Breast epithelium (tissue), 4 donors: ENCODE data around the gene IDUA. TPM values are rescaled to one million over a fixed set of nuclear protein-coding genes. Genes with fewer than 3 reads are reported as not detected.

ENCODE experiments used
- DNase-seq, 2 donors: peaks; one replicate each; pipeline ENCODE4 v3.0.0-alpha.2; 2019; ENCODE audit warnings: low spot score in 2 of 2
- H3K27ac ChIP-seq, 2 donors: fragments of 200-600 bp; sonication (generic) in 1 of 2; one replicate each; pipeline ENCODE4 v1.5.1; 2016 to 2019; ENCODE audit warnings: mild to moderate bottlenecking in 1 of 2
- H3K27me3 ChIP-seq, 2 donors: fragments of 200-600 bp; sonication (generic) in 1 of 2; one replicate each; pipeline versions ENCODE4 v1.5.1 to v1.6.0; 2017 to 2019; ENCODE audit warnings: control low read depth in 1 of 2, mild to moderate bottlenecking in 1 of 2
- H3K36me3 ChIP-seq: fragments of 200-600 bp; one replicate; pipeline ENCODE4 v1.5.1; 2019
- H3K4me1 ChIP-seq, 2 donors: fragments of 200-600 bp; sonication (generic); one replicate each; pipeline ENCODE4 v1.5.1; 2016 to 2019; ENCODE audit warnings: control low read depth in 1 of 2
- H3K4me3 ChIP-seq, 3 donors: fragments of 200-600 bp; sonication (generic); 1 replicate in 2 of 3; 2 replicates in 1 of 3; pipeline ENCODE4 v1.5.1; 2016 to 2019; ENCODE audit warnings: mild to moderate bottlenecking in 3 of 3, moderate library complexity in 2 of 3
- H3K9me3 ChIP-seq, 2 donors: fragments of 200-600 bp; sonication (generic) in 1 of 2; one replicate each; pipeline ENCODE4 v1.5.1; 2016 to 2019; ENCODE audit warnings: control low read depth in 1 of 2
- POLR2A ChIP-seq: fragments of 450-650 bp; IDR thresholded peaks from one replicate; pipeline ENCODE4 v1.6.1; 2016; ENCODE audit warnings: antibody characterized with exemption, mild to moderate bottlenecking, moderate library complexity
- POLR2AphosphoS5 ChIP-seq, 3 donors: sonication (generic); formaldehyde crosslinking; IDR thresholded peaks; one replicate each; pipeline ENCODE4 v1.6.1; 2017; ENCODE audit warnings: antibody characterized with exemption in 3 of 3
- intact Hi-C: fragments of 100-400 bp; cut with DNase I; formaldehyde crosslinking; loops from one replicate; pipeline ENCODE4 v1.15.1; 2023; ENCODE audit warnings: low total_unique reads
- total RNA-seq, 3 donors: library from RNA; depleted of rRNA; stranded (reverse); fragments of >200 nt; gene quantifications; one replicate each; pipeline ENCODE4 v1.1.0, GENCODE V29; 2016
- TF ChIP-seq, protein P1 (sequence below), 3 donors: fragments of 450-650 bp; IDR thresholded peaks; one replicate each; pipeline ENCODE4 v1.5.1; 2016 to 2017; ENCODE audit warnings: antibody characterized with exemption in 3 of 3, mild to moderate bottlenecking in 3 of 3, moderate library complexity in 3 of 3

IDUA gene
- total RNA-seq, 3 donors from 2014 or later = 16.3 to 32.8 (median 28.2) TPM

DNA sequence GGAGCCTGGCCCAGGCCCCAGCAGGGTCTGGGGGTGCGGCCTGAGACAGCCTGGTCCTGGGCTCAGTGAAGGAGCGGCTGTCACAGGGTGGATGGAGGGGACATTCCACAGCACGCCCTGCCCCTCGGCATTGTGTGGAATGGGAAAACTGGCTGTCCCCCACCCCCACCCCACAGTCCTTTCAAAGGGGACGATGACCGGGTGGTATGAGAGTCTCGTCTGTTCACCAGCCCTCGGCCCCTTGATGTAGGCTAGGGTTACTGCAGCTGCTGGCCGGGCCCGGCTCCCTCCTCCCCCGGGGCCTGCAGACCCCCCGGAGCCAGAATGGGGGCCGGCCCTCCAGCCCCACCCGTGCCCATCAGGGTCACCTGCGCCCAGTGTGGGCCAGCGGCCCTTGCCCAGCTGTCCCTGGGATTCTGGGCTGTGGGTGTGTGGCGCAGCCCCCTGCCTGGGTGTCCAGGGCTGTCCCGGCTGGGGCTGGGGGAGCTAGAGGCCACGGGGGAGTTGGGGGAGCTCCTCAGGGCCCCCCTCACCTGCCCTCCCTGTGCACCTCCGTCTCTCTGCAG lies 36.3 kb downstream of the IDUA start:
- DNase-seq = no peak
- TF ChIP-seq, protein P1, sequence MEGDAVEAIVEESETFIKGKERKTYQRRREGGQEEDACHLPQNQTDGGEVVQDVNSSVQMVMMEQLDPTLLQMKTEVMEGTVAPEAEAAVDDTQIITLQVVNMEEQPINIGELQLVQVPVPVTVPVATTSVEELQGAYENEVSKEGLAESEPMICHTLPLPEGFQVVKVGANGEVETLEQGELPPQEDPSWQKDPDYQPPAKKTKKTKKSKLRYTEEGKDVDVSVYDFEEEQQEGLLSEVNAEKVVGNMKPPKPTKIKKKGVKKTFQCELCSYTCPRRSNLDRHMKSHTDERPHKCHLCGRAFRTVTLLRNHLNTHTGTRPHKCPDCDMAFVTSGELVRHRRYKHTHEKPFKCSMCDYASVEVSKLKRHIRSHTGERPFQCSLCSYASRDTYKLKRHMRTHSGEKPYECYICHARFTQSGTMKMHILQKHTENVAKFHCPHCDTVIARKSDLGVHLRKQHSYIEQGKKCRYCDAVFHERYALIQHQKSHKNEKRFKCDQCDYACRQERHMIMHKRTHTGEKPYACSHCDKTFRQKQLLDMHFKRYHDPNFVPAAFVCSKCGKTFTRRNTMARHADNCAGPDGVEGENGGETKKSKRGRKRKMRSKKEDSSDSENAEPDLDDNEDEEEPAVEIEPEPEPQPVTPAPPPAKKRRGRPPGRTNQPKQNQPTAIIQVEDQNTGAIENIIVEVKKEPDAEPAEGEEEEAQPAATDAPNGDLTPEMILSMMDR (IDR thresholded peaks at IDR 0.05) = no peak
- TF ChIP-seq POLR2A (no peak), POLR2AphosphoS5 (IDR thresholded peaks at IDR 0.05) (no peak)
- intact Hi-C loops = no loop called here

DNA sequence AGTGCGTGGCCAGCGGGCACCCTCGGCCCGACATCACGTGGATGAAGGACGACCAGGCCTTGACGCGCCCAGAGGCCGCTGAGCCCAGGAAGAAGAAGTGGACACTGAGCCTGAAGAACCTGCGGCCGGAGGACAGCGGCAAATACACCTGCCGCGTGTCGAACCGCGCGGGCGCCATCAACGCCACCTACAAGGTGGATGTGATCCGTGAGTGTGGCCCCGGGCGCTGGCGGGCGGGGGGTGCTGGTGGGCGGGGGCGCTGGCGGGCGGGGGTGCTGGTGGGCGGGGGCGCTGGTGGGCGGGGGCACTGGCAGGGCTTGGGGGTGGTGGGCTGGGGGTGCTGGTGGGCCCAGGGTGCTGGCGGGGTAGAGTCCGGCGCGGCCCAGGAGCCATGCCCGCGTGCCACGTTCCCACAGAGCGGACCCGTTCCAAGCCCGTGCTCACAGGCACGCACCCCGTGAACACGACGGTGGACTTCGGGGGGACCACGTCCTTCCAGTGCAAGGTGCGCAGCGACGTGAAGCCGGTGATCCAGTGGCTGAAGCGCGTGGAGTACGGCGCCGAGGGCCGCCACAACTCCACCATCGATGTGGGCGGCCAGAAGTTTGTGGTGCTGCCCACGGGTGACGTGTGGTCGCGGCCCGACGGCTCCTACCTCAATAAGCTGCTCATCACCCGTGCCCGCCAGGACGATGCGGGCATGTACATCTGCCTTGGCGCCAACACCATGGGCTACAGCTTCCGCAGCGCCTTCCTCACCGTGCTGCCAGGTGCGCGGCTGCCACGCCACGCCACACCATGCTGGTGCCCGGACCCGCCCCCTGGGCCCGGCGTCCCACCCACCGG lies 37.3 kb downstream of the IDUA start:
- TF ChIP-seq, protein P1 (IDR thresholded peaks at IDR 0.05) = no peak
- no peak for TF ChIP-seq POLR2AphosphoS5 (IDR thresholded peaks at IDR 0.05)
- H3K9me3 ChIP-seq = no peaks in the 10 kb centered on the region
- H3K4me3 ChIP-seq = no peak overlapping the region
- H3K36me3 ChIP-seq = no peaks in the 10 kb centered on the region
- no peak for DNase-seq
- no peaks in the 10 kb centered on the region for H3K4me1 ChIP-seq
- no peak overlapping the region for H3K27ac ChIP-seq
- H3K27me3 ChIP-seq = no peaks in the 10 kb centered on the region
- intact Hi-C loops = no loop called here

More for the DNA sequence above, 36.3 kb downstream of the IDUA start:
- Histone ChIP-seq H3K4me1 (no peaks in the 10 kb centered on the region), H3K27me3 (no peaks in the 10 kb centered on the region), H3K36me3 (no peaks in the 10 kb centered on the region), H3K9me3 (no peaks in the 10 kb centered on the region), H3K4me3 (no peak overlapping the region), H3K27ac (no peak overlapping the region)

DNA sequence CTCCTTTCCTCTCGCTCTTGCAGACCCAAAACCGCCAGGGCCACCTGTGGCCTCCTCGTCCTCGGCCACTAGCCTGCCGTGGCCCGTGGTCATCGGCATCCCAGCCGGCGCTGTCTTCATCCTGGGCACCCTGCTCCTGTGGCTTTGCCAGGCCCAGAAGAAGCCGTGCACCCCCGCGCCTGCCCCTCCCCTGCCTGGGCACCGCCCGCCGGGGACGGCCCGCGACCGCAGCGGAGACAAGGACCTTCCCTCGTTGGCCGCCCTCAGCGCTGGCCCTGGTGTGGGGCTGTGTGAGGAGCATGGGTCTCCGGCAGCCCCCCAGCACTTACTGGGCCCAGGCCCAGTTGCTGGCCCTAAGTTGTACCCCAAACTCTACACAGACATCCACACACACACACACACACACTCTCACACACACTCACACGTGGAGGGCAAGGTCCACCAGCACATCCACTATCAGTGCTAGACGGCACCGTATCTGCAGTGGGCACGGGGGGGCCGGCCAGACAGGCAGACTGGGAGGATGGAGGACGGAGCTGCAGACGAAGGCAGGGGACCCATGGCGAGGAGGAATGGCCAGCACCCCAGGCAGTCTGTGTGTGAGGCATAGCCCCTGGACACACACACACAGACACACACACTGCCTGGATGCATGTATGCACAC lies 38.2 kb downstream of the IDUA start:
- no peaks in the 10 kb centered on the region for H3K36me3 ChIP-seq
- intact Hi-C loops = no loop called here
- peaks cover 2 to 6% of the 10 kb centered on the region in 2 donors for H3K27me3 ChIP-seq
- H3K4me1 ChIP-seq = no peaks in the 10 kb centered on the region
- TF ChIP-seq, protein P1 (IDR thresholded peaks at IDR 0.05) = no peak
- TF ChIP-seq POLR2AphosphoS5 (IDR thresholded peaks at IDR 0.05) (no peak), POLR2A (no peak)
- no peak overlapping the region for H3K4me3 ChIP-seq
- no peak for DNase-seq
- no peaks in the 10 kb centered on the region for H3K9me3 ChIP-seq
- H3K27ac ChIP-seq = no peak overlapping the region

DNA sequence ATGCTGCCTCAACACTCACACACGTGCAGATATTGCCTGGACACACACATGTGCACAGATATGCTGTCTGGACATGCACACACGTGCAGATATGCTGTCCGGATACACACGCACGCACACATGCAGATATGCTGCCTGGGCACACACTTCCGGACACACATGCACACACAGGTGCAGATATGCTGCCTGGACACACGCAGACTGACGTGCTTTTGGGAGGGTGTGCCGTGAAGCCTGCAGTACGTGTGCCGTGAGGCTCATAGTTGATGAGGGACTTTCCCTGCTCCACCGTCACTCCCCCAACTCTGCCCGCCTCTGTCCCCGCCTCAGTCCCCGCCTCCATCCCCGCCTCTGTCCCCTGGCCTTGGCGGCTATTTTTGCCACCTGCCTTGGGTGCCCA lies 39.3 kb downstream of the IDUA start:
- no peak overlapping the region for H3K27ac ChIP-seq
- TF ChIP-seq POLR2AphosphoS5 (IDR thresholded peaks at IDR 0.05) (no peak), POLR2A (no peak)
- TF ChIP-seq, protein P1 (IDR thresholded peaks at IDR 0.05) = no peak
- no peaks in the 10 kb centered on the region for H3K4me1 ChIP-seq
- H3K36me3 ChIP-seq = no peaks in the 10 kb centered on the region
- no peak for DNase-seq
- peaks cover 3 to 12% of the 10 kb centered on the region in 2 donors for H3K27me3 ChIP-seq
- no peak overlapping the region for H3K4me3 ChIP-seq
- intact Hi-C loops = no loop called here
- no peaks in the 10 kb centered on the region for H3K9me3 ChIP-seq
